ENCODE results near the gene PIH1D1.

DNA sequence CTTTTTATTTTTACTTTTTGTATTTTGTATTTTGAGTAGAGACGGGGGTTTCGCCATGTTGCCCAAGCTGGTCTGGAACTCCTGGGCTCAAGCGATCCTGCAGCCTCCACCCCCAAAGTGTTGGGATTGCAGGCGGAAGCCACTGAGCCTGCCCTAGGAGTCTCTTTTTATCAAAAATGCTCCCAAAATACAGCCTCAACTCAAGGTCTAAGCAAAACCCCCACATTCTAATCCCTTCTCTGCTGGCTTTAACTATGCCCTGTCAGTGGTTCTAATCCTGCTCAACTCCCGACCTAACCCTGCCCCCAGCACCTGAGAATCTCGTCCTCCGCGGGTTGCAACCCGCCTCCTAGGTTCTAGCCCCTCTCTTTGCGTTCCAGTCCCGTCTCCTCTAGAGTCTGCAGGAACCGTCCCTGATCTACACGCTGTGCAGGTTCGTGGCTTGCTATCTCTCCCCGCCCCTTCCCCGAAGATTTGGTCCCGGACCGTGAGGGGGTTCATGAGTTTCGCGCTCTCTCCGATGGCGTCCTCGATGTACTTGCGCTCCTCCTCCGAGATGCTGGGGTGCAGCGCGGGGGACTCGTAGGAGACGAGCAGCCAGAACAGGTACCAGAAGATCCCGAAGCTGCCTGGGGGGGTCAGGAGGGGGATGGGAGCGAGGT, 18.2 kb downstream of the PIH1D1 start:
- TF ChIP-seq TAF1 (IDR thresholded peaks at IDR 0.05; ENCODE audit: low read depth, low read length): no peak
- no peak for TF ChIP-seq POLR2A (IDR thresholded peaks at IDR 0.05; ENCODE audit: low read depth, low read length)
- TF ChIP-seq POLR2AphosphoS5 (IDR thresholded peaks at IDR 0.05; ENCODE audit: low read depth, low read length): no peak
- TF ChIP-seq POU2F2 (IDR thresholded peaks at IDR 0.05; ENCODE audit: low read depth, low read length): no peak
